ENCODE data around the gene PRKCB. TPM values are rescaled to one million over a fixed set of nuclear protein-coding genes. Genes with fewer than 3 reads are reported as not detected.

Gene PRKCB
- total RNA-seq, 1 experiment from 2014 or later: not detected

DNA sequence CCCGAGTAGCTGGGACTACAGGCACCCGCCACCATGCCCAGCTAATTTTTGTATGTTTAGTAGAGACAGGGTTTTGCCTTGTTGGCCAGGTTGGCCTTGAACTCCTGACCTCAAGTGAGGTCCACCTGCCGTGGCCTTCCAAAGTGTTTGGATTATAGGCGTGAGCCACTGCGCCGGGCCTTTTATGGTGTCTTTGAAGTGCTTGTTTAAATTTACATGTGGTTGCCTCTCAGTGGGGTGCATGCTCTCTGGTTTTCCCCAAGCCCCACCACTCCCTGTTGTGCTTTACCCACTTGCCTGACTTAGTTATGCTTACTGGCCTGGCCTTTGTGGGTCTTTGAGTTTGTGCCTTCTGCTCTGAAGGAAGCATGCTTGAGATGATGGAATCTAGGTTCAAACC is 132.0 kb downstream of the PRKCB start:
- no TSS peak for BruUV-seq (replicated peaks)
- ATAC-seq (no peak), DNase-seq (no peak)
- Histone ChIP-seq H3K27me3 (ENCODE audit: low read length) (peaks cover 3% of the 10 kb centered on the region; the same call in 1 of the 2 replicates), H3K9me3 (ENCODE audit: low read length) (no peaks in the 10 kb centered on the region), H3K79me2 (ENCODE audit: low read length) (no peaks in the 10 kb centered on the region), H4K20me1 (ENCODE audit: low read length) (no peaks in the 10 kb centered on the region), H3K27ac (ENCODE audit: low read length) (no peak overlapping the region), H3K4me2 (ENCODE audit: low read length) (no peak overlapping the region), H2AFZ (ENCODE audit: low read length) (no peak overlapping the region), H3F3A (ENCODE audit: low read length, unreplicated experiment) (no peaks in the 10 kb centered on the region), H3K4me1 (ENCODE audit: insufficient read depth, low read length) (no peaks in the 10 kb centered on the region), H3K9ac (ENCODE audit: low read length) (no peak overlapping the region), H3K9me2 (replicated peaks; ENCODE audit: low read length) (no peaks in the 10 kb centered on the region), H3K4me3 (ENCODE audit: low read length) (no peak overlapping the region), H3K36me3 (ENCODE audit: low read depth, low read length) (no peaks in the 10 kb centered on the region)
- ChIA-PET CTCF (no interaction called here), POLR2A (ENCODE audit: unreplicated experiment) (no interaction called here)
- intact Hi-C loops (cut with micrococcal nuclease): no loop called here
- TF ChIP-seq, protein P1, sequence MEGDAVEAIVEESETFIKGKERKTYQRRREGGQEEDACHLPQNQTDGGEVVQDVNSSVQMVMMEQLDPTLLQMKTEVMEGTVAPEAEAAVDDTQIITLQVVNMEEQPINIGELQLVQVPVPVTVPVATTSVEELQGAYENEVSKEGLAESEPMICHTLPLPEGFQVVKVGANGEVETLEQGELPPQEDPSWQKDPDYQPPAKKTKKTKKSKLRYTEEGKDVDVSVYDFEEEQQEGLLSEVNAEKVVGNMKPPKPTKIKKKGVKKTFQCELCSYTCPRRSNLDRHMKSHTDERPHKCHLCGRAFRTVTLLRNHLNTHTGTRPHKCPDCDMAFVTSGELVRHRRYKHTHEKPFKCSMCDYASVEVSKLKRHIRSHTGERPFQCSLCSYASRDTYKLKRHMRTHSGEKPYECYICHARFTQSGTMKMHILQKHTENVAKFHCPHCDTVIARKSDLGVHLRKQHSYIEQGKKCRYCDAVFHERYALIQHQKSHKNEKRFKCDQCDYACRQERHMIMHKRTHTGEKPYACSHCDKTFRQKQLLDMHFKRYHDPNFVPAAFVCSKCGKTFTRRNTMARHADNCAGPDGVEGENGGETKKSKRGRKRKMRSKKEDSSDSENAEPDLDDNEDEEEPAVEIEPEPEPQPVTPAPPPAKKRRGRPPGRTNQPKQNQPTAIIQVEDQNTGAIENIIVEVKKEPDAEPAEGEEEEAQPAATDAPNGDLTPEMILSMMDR (conservative IDR thresholded peaks at IDR 0.05; ENCODE audit: low read depth, low read length): no peak
- TF ChIP-seq EZH2phosphoT487 (IDR thresholded peaks at IDR 0.05; ENCODE audit: borderline replicate concordance, low read length) (no peak), EZH2 (IDR thresholded peaks at IDR 0.05; ENCODE audit: low read length, unreplicated experiment) (no peak)

DNA sequence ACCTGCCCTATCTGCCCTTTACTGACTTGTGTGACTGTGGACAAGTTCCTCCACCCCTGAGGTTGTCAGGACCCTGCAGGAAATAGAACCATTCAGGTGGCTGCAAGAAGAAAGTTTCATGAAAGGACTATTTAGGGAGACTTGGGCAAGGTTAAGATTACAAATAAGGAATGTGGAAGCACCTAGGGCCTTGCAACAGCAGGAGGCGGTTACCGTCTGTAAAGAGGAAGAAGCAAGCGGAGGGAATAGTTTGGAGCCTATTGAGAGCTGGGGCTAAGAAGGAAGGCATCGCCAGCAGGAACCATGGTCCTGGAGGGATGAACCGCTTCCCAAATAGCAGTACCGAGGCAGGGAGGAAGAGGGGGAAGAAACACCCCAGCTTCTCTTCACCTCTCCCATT is 132.4 kb downstream of the PRKCB start:
- no TSS peak for BruUV-seq (replicated peaks)
- intact Hi-C loops (cut with micrococcal nuclease): no loop called here
- Histone ChIP-seq H3K4me1 (ENCODE audit: insufficient read depth, low read length) (no peaks in the 10 kb centered on the region), H3K27me3 (ENCODE audit: low read length) (peaks cover under 1% of the 10 kb centered on the region; the same call in 1 of the 2 replicates), H3K9me2 (replicated peaks; ENCODE audit: low read length) (no peaks in the 10 kb centered on the region), H3K4me2 (ENCODE audit: low read length) (no peak overlapping the region), H3K9me3 (ENCODE audit: low read length) (no peaks in the 10 kb centered on the region), H3K36me3 (ENCODE audit: low read depth, low read length) (no peaks in the 10 kb centered on the region), H3K27ac (ENCODE audit: low read length) (no peak overlapping the region), H3K79me2 (ENCODE audit: low read length) (no peaks in the 10 kb centered on the region), H4K20me1 (ENCODE audit: low read length) (no peaks in the 10 kb centered on the region), H3F3A (ENCODE audit: low read length, unreplicated experiment) (no peaks in the 10 kb centered on the region), H3K9ac (ENCODE audit: low read length) (no peak overlapping the region), H3K4me3 (ENCODE audit: low read length) (no peak overlapping the region), H2AFZ (ENCODE audit: low read length) (no peak overlapping the region)
- ATAC-seq (no peak), DNase-seq (no peak)
- ChIA-PET CTCF (no interaction called here), POLR2A (ENCODE audit: unreplicated experiment) (no interaction called here)
- no peak for TF ChIP-seq EZH2phosphoT487 (IDR thresholded peaks at IDR 0.05; ENCODE audit: borderline replicate concordance, low read length)
- TF ChIP-seq, protein P1 (conservative IDR thresholded peaks at IDR 0.05; ENCODE audit: low read depth, low read length): no peak
- no peak for TF ChIP-seq EZH2 (IDR thresholded peaks at IDR 0.05; ENCODE audit: low read length, unreplicated experiment)

DNA sequence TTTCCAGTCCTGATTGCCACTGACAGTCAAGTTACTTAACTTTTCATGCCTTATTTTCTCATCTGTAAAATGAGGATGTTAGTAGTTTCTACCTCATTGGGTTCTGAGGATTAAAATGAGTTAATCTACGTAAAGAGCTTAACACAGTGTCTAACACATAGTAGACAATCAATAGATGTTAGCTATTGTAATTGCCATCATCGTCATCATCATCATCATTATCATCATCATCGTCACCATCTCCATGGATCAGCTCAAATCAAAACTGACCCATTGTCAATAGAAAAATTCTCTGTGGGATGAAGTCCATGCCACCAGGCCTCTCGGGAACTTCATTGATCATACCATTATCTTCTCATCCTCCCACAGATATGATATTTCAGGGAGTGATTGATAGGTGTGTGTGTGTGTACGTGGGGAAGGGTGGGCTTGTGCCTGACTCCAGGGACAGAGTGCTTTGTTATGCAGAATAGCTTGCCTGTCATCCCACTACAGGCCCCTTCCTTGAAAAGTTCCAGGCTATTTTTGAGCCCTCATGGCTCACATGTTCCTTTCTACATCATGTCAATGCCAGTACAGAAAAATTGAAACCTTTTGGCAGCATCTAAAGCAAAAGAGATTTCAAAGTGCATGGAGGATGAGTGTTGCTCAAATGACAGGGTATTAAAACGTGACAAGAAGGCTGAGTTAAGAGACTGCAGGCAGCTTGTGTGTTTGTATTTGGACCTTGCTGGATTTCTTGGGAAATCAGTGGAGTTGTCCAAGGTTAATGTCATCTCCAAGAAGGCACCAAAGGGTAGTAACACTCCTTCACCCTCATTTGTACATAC is 133.9 kb downstream of the PRKCB start:
- TF ChIP-seq, protein P1 (conservative IDR thresholded peaks at IDR 0.05; ENCODE audit: low read depth, low read length): no peak
- no peak for TF ChIP-seq EZH2phosphoT487 (IDR thresholded peaks at IDR 0.05; ENCODE audit: borderline replicate concordance, low read length)
- no peak for TF ChIP-seq EZH2 (IDR thresholded peaks at IDR 0.05; ENCODE audit: low read length, unreplicated experiment)
- intact Hi-C loops (cut with micrococcal nuclease): no loop called here
- no peaks in the 10 kb centered on the region for H3K79me2 ChIP-seq (ENCODE audit: low read length)
- H3K9ac ChIP-seq (ENCODE audit: low read length): no peak overlapping the region
- DNase-seq: no peak
- H2AFZ ChIP-seq (ENCODE audit: low read length): no peak overlapping the region
- H3K4me2 ChIP-seq (ENCODE audit: low read length): no peak overlapping the region
- no peak for ATAC-seq
- no peaks in the 10 kb centered on the region for H3K9me2 ChIP-seq (replicated peaks; ENCODE audit: low read length)
- H3K27me3 ChIP-seq (ENCODE audit: low read length): no peaks in the 10 kb centered on the region
- POLR2A ChIA-PET (ENCODE audit: unreplicated experiment): no interaction called here
- CTCF ChIA-PET: no interaction called here
- no peaks in the 10 kb centered on the region for H3F3A ChIP-seq (ENCODE audit: low read length, unreplicated experiment)
- no peaks in the 10 kb centered on the region for H3K9me3 ChIP-seq (ENCODE audit: low read length)
- H3K36me3 ChIP-seq (ENCODE audit: low read depth, low read length): no peaks in the 10 kb centered on the region
- H3K4me3 ChIP-seq (ENCODE audit: low read length): no peak overlapping the region
- no peak overlapping the region for H3K27ac ChIP-seq (ENCODE audit: low read length)
- no TSS peak for BruUV-seq (replicated peaks)
- H4K20me1 ChIP-seq (ENCODE audit: low read length): no peaks in the 10 kb centered on the region
- H3K4me1 ChIP-seq (ENCODE audit: insufficient read depth, low read length): no peaks in the 10 kb centered on the region

Data from PC-3 (cell line).